WTC11 (cell line): ENCODE measurements around the gene ATF4. TPM values are rescaled to one million over a fixed set of nuclear protein-coding genes. Genes with fewer than 3 reads are reported as not detected.

Experiments
- ATF1 ChIP-seq: sonication (generic); formaldehyde crosslinking; IDR thresholded peaks from 2 replicates; pipeline ENCODE4 v1.8.1; 2023; ENCODE audit warnings: mild to moderate bottlenecking, moderate library complexity, missing genetic modification reagents
- CTCF ChIP-seq: fragments of 200-600 bp; IDR thresholded peaks from 2 replicates; pipeline ENCODE4 v1.8.0; 2022; ENCODE audit warnings: antibody characterized with exemption
- ETV6 ChIP-seq: sonication (generic); formaldehyde crosslinking; IDR thresholded peaks from 2 replicates; pipeline ENCODE4 v1.8.1; 2022; ENCODE audit warnings: mild to moderate bottlenecking, missing genetic modification reagents
- FOXJ3 ChIP-seq: sonication (generic); formaldehyde crosslinking; IDR thresholded peaks from 2 replicates; pipeline ENCODE4 v1.9.0; 2021; ENCODE audit warnings: missing genetic modification reagents, mild to moderate bottlenecking, borderline replicate concordance
- FOXK1 ChIP-seq: sonication (generic); formaldehyde crosslinking; IDR thresholded peaks from 2 replicates; pipeline ENCODE4 v1.8.0; 2022; ENCODE audit warnings: mild to moderate bottlenecking, moderate library complexity, missing genetic modification reagents
- JUN ChIP-seq: sonication (generic); formaldehyde crosslinking; IDR thresholded peaks from 2 replicates; pipeline ENCODE4 v1.8.0; 2023; ENCODE audit warnings: mild to moderate bottlenecking, missing genetic modification reagents
- NFATC4 ChIP-seq: fragments of 250-450 bp; sonication (Bioruptor Pico); IDR thresholded peaks from 2 replicates; pipeline ENCODE4 v1.9.0; 2021; ENCODE audit warnings: mild to moderate bottlenecking
- NFYB ChIP-seq: sonication (generic); formaldehyde crosslinking; conservative IDR thresholded peaks from 2 replicates; pipeline ENCODE4 v1.8.0; 2022; ENCODE audit warnings: low read depth, missing genetic modification reagents
- PRRX2 ChIP-seq: fragments of 250-450 bp; sonication (Bioruptor Pico); IDR thresholded peaks from 2 replicates; pipeline ENCODE4 v1.8.0; 2021; ENCODE audit warnings: mild to moderate bottlenecking
- RELA ChIP-seq: sonication (generic); formaldehyde crosslinking; IDR thresholded peaks from 2 replicates; pipeline ENCODE4 v1.8.1; 2022; ENCODE audit warnings: missing genetic modification reagents, mild to moderate bottlenecking, borderline replicate concordance
- SP1 ChIP-seq: sonication (generic); formaldehyde crosslinking; conservative IDR thresholded peaks from 2 replicates; pipeline ENCODE4 v1.8.1; 2022; ENCODE audit warnings: missing genetic modification reagents
- ZBTB21 ChIP-seq: sonication (generic); formaldehyde crosslinking; IDR thresholded peaks from 2 replicates; pipeline ENCODE4 v1.8.1; 2023; ENCODE audit warnings: mild to moderate bottlenecking, missing genetic modification reagents, borderline replicate concordance
- ZNF138 ChIP-seq: sonication (generic); formaldehyde crosslinking; conservative IDR thresholded peaks from 2 replicates; pipeline ENCODE4 v1.8.1; 2022; ENCODE audit warnings: mild to moderate bottlenecking, moderate library complexity, missing genetic modification reagents
- ZNF416 ChIP-seq: fragments of 250-450 bp; sonication (Bioruptor Pico); IDR thresholded peaks from 2 replicates; pipeline ENCODE4 v1.9.0; 2021; ENCODE audit warnings: mild to moderate bottlenecking, inconsistent platforms
- ZNF423 ChIP-seq: fragments of 250-450 bp; sonication (Bioruptor Pico); IDR thresholded peaks from 2 replicates; pipeline ENCODE4 v2.1.2; 2022; ENCODE audit warnings: mild to moderate bottlenecking, moderate library complexity
- ZNF512 ChIP-seq: sonication (generic); formaldehyde crosslinking; IDR thresholded peaks from 2 replicates; pipeline ENCODE4 v1.8.1; 2022; ENCODE audit warnings: missing genetic modification reagents, borderline replicate concordance
- total RNA-seq: library from RNA; stranded (reverse); gene quantifications from 3 replicates; pipeline ENCODE4 v1.2.3, GENCODE V29; 2021
- TF ChIP-seq, protein P1 (sequence below): sonication (generic); formaldehyde crosslinking; IDR thresholded peaks from 2 replicates; pipeline ENCODE4 v1.8.0; 2023; ENCODE audit warnings: missing genetic modification reagents, mild to moderate bottlenecking, borderline replicate concordance
- TF ChIP-seq, protein P2 (sequence below): sonication (generic); formaldehyde crosslinking; IDR thresholded peaks from 2 replicates; pipeline ENCODE4 v1.8.0; 2023; ENCODE audit warnings: missing genetic modification reagents
- TF ChIP-seq, protein P3 (sequence below): sonication (generic); formaldehyde crosslinking; IDR thresholded peaks from 2 replicates; pipeline ENCODE4 v1.8.0; 2022; ENCODE audit warnings: mild to moderate bottlenecking, missing genetic modification reagents
- TF ChIP-seq, protein P4 (sequence below): sonication (generic); formaldehyde crosslinking; IDR thresholded peaks from 2 replicates; pipeline ENCODE4 v1.8.1; 2022; ENCODE audit warnings: mild to moderate bottlenecking, moderate library complexity, missing genetic modification reagents

Gene ATF4
- total RNA-seq, 1 experiment from 2014 or later: 460 TPM

DNA sequence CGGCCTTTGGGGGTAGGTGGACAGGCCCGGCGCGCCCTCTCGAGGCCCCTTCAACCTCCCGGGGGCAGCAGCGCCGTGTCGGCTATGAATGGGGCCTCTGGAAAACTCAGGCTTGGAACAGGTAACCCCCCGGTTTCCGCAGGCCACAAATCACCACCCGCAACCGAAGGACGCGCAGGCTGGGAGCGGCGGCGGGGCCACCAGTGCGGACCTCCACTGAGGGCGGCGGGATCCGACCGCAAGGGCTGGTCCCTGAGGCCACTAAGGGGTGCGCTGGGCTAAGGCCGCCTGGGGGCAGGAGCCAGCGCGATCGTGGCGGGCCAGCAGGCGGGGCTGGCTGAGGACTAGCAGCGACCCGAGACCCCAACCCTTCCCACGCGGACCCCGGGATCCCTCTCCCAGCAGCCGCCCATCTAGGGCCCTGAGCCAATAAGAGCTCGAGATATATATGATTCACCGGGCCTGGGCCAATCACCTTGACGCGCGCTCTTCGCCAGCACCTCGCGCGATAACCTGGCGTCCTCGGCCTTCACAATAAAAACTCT, 609 bp upstream of the ATF4 start (continued):
- TF ChIP-seq, protein P1, sequence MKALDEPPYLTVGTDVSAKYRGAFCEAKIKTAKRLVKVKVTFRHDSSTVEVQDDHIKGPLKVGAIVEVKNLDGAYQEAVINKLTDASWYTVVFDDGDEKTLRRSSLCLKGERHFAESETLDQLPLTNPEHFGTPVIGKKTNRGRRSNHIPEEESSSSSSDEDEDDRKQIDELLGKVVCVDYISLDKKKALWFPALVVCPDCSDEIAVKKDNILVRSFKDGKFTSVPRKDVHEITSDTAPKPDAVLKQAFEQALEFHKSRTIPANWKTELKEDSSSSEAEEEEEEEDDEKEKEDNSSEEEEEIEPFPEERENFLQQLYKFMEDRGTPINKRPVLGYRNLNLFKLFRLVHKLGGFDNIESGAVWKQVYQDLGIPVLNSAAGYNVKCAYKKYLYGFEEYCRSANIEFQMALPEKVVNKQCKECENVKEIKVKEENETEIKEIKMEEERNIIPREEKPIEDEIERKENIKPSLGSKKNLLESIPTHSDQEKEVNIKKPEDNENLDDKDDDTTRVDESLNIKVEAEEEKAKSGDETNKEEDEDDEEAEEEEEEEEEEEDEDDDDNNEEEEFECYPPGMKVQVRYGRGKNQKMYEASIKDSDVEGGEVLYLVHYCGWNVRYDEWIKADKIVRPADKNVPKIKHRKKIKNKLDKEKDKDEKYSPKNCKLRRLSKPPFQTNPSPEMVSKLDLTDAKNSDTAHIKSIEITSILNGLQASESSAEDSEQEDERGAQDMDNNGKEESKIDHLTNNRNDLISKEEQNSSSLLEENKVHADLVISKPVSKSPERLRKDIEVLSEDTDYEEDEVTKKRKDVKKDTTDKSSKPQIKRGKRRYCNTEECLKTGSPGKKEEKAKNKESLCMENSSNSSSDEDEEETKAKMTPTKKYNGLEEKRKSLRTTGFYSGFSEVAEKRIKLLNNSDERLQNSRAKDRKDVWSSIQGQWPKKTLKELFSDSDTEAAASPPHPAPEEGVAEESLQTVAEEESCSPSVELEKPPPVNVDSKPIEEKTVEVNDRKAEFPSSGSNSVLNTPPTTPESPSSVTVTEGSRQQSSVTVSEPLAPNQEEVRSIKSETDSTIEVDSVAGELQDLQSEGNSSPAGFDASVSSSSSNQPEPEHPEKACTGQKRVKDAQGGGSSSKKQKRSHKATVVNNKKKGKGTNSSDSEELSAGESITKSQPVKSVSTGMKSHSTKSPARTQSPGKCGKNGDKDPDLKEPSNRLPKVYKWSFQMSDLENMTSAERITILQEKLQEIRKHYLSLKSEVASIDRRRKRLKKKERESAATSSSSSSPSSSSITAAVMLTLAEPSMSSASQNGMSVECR (CRISPR knock-in tag): peak; percentile 29; the same call in 1 of the 2 replicates
- TF ChIP-seq ETV6 (CRISPR knock-in tag) (no peak), JUN (CRISPR knock-in tag) (no peak), ATF1 (CRISPR knock-in tag) (no peak), PRRX2 (CRISPR knock-in tag) (no peak), ZBTB21 (CRISPR knock-in tag) (no peak), FOXJ3 (no peak), NFYB (CRISPR knock-in tag) (peak; percentile 87), ZNF512 (no peak), ZNF138 (no peak), NFATC4 (CRISPR knock-in tag) (0 out of 2 replicates have a peak, but pooled peaks have one; percentile 35), ZNF423 (no peak), RELA (CRISPR knock-in tag) (no peak), FOXK1 (CRISPR knock-in tag) (no peak), CTCF (no peak), SP1 (no peak), ZNF416 (CRISPR knock-in tag) (peak; percentile 84; the same call in 1 of the 2 replicates)
- TF ChIP-seq, protein P2, sequence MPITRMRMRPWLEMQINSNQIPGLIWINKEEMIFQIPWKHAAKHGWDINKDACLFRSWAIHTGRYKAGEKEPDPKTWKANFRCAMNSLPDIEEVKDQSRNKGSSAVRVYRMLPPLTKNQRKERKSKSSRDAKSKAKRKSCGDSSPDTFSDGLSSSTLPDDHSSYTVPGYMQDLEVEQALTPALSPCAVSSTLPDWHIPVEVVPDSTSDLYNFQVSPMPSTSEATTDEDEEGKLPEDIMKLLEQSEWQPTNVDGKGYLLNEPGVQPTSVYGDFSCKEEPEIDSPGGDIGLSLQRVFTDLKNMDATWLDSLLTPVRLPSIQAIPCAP (CRISPR knock-in tag): no peak
- TF ChIP-seq, protein P3, sequence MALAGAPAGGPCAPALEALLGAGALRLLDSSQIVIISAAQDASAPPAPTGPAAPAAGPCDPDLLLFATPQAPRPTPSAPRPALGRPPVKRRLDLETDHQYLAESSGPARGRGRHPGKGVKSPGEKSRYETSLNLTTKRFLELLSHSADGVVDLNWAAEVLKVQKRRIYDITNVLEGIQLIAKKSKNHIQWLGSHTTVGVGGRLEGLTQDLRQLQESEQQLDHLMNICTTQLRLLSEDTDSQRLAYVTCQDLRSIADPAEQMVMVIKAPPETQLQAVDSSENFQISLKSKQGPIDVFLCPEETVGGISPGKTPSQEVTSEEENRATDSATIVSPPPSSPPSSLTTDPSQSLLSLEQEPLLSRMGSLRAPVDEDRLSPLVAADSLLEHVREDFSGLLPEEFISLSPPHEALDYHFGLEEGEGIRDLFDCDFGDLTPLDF (CRISPR knock-in tag): 0 out of 2 replicates have a peak, but pooled peaks have one; percentile 4
- TF ChIP-seq, protein P4, sequence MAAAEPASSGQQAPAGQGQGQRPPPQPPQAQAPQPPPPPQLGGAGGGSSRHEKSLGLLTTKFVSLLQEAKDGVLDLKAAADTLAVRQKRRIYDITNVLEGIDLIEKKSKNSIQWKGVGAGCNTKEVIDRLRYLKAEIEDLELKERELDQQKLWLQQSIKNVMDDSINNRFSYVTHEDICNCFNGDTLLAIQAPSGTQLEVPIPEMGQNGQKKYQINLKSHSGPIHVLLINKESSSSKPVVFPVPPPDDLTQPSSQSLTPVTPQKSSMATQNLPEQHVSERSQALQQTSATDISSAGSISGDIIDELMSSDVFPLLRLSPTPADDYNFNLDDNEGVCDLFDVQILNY: peak; percentile 29; the same call in 1 of the 2 replicates
